Fibroblast of skin of abdomen (primary cell): Measurements from ENCODE around the gene RIPK3.

ENCODE experiments used
- DNase-seq: peaks from one replicate; pipeline ENCODE4 v3.0.0-alpha.2; 2013

The RIPK3 gene

GRCh38 chr14:24300326-24300980 lies 39.3 kb downstream of the RIPK3 start:
- DNase-seq = no peak

DNA sequence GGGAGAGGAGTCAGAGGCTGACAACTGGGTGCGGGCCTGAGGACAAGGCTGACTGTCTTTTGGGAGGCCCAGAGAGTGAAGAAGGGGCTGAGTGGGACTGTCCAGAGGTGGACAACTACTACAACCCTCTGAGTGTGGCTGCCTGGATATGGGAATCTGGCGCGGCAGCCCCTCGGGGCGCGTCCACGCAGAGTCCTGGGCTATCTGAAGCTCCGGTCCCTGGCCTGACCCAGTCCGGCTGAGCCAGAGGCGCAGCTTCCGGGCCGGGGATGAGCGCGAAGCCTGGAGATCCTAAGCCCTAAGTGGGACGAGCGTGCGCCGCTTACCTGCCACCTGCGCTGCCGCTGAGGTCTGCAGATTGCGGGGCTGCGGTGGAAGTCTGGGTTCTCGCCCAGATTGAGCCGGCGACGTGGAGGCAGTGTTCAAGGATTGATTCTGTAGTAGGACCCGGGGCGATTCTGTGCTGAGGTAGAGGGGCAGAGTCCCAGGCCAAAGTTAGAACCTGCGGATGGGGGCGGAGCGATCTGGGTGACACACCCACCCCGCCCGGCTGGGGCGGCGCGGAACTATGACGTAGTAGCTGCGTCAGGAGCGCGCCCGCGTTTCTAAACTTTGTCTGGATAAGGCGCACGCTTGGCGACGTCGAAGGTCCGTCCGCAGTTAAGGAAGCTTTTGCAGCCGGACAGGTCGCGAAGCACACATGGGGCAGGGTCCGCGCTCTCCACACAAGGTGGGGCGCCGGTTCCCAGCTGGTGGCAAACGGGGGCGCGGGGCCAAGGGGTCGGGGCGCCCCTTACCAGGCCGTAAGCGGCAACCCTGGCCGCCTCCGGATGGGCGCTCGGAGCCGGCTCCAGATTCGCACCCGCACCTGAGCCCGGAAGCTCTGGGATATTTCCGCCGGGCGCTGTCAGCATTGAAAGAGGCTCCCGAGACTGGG lies 40.3 kb downstream of the RIPK3 start, which contains the start of the genes DHRS1 and NOP9:
Gene DHRS1 (minus strand): TSS at position 526 of the 937 bp plus-strand sequence. CDS start 674 bp downstream, outside the sequence.
Gene NOP9 (plus strand): TSS at position 596 of the 937 bp plus-strand sequence. CDS start 105 bp downstream, at position 701.
- DNase-seq = peak; percentile 86

- DNase-seq = peak; percentile 51
Measured at GRCh38 chr14:24298892-24299254, 40.9 kb downstream of the RIPK3 start.

- peak; percentile 22 for DNase-seq
Measured at GRCh38 chr14:24297190-24297964, 42.4 kb downstream of the RIPK3 start.

DNA sequence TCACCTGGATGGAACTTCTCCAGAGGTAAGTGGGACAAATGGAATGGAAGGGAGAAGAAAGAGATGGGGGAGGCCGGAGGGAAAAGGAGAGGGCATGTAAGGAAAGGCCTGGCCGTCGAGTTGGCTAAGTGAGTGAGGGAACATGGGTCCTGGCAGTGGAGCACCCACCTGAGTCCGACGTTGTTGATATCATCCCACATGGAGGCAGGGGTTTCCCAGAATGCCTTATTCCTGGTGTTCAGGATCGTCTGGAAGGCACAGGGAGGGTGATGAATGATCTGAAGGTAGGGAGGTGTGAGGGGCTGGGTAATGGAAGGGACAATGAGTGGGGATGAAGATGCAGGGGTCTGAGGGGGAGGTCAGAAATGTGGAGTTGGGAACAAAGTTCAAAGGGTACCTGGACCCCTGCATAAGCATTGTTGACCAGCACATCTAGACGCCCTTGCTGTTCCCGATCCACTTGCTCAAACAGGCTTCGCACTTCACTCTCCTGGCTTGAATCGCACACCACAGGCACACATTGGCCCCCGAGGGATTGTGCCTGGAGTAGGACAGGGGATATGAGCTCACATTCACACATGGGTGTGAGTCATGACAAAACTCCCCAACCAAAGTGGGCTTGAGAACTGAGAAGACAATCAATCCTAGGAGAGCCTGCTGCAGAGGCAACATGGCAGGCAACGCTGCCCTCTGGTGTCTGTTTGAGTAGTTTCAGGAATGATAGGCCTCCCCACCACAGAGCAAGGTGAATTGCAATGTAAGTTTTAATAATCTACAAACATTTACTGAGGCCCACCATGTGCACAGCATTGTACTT lies 43.2 kb downstream of the RIPK3 start:
- peak; percentile 93 for DNase-seq

DNA sequence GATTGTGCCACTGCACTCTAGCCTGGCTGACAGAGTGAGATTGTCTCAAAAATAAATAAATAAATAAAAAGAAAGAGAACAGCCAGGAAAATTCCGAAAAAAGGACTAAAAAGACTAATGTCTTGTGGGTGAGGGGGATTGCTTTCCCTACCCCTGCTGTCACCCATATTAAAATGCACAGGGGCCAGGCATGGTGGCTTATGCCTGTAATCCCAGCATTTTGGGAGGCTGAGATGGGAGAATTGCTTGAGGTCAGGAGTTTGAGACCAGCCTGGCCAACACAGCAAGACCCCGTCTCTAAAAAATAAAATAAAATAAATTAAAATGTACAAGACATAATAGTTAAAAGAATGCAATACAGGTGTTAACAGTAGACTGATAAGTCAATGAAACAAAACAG lies 46.3 kb downstream of the RIPK3 start:
- no peak for DNase-seq

GRCh38 chr14:24292118-24292807 lies 47.5 kb downstream of the RIPK3 start:
- DNase-seq = no peak

DNA sequence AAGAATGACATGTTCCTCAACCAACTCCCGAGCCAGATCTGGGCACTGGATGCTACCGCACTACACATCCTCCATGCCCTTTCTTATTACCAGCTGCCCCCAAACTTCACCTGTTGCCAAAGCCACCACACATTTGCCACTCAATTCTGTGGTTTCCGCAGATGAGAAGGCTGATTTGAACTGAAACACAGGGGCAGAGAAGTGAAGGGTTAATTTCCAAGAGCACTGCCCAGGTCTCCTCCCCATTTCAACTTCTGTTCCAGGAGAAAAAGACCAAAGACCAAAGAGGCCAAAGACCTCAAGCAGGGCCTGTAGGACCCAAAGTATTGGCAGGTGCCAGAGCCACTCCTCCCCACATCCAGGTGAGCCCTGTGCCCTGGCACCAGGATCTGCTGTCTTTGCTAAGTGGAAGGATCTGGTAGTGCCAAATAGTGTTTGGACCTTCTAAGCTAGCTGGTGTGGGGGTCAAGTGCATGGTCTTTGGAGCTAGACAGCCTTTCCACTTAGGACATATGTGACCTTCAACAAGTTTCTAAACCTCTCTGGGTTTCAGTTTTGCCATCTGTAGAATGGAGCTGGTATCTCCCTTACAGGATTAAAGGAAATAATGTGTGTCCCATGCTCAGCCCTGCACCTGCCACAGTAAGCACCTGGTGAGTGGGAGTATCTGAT lies 48.2 kb downstream of the RIPK3 start:
- no peak for DNase-seq

GRCh38 chr14:24290746-24291145 lies 49.0 kb downstream of the RIPK3 start:
- DNase-seq = no peak

DNA sequence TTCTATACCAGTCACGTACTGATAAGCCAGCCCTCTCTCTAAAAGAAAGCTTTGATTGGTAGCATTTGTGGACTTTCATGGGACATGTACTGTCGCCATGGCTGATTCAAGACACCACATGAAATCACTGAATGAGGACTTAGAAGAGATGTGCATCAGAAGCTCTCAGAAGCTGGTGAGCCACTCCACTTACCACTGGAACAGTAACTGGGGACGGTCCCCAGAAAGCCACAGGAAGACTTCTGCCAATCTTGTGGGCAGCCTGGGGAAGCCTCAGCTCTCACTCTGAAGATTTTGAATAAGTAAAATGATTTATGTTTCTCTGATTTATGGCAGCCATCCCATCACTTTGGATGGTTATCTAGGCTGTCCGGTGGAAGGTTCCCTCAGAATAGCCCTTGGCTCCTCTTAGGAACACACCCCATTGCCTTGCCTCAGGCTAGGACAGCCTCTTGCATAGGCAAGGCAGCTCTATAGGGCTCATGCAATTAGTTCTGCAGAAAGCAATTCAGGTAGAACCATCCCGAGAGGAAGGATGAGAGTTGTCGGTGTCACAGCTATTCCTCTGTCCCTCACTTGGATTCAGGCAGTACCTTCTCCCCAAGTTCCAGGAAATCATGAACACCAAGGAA lies 50.0 kb downstream of the RIPK3 start:
- no peak for DNase-seq

- DNase-seq = no peak
Measured at GRCh38 chr14:24286996-24287395, 52.8 kb downstream of the RIPK3 start.
